ENCODE results near the gene UBE2Z. TPM values are rescaled to one million over a fixed set of nuclear protein-coding genes. Genes with fewer than 3 reads are reported as not detected.

Gene UBE2Z
- total RNA-seq, 1 experiment from 2014 or later = 182 TPM

DNA sequence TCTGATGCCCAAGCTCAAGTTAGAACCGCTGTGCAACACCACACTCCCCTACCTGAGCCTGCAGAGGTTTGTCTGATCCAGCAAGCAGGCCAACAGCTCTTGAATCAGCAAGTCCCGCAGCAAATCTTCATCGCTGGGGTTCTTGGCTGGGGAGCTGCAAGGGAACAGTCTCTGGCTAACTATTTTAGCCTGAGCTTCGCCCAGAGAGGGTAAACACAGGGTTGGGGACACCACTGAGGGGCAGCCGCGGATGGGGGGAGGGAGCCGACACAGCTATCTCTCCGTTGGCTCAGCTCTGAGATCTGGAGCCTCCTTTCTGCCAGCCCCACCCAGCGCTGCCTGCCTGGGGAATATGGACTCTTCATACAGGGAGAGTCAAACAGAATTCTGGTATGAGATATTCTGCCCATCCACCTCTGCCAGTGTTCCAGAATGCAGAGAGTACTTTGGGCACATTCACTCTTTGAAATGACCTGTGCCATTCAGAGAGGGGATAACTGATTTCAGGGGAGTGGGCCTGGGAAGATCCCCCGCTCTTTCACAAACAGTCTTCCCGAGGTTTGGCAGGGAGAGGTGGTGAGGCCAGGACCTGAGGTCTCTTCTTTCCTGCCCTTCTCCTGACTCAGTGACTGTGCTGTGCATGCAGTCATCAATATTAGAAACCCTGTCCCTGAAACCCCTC lies 52.8 kb downstream of the UBE2Z start:
- DNase-seq = peak; percentile 41 to 62
- Mint-ChIP-seq H3K27me3 (ENCODE audit: insufficient read depth, unreplicated experiment) (no peaks in the 10 kb centered on the region), H3K4me1 (ENCODE audit: low read depth, unreplicated experiment) (peaks cover 24% of the 10 kb centered on the region), H3K4me3 (ENCODE audit: unreplicated experiment) (peak overlapping the region; percentile 39), H3K9me3 (ENCODE audit: unreplicated experiment) (no peaks in the 10 kb centered on the region), H3K36me3 (ENCODE audit: insufficient read depth, unreplicated experiment) (peaks cover 11% of the 10 kb centered on the region), H3K27ac (ENCODE audit: unreplicated experiment) (peak overlapping the region; percentile 80)
- no TSS peak for BruUV-seq (replicated peaks)
- intact Hi-C loops (cut with micrococcal nuclease; ENCODE audit: unreplicated experiment) = loop anchor here (1.0 kb wide), 1 partner anchor 10 kb away; no protein-coding TSS in a partner anchor
- ChIA-PET CTCF (interaction anchor here (0.8 to 3.8 kb wide), 13 partner anchors 11 to 263 kb away, joined by 3 to 29 read pairs (median 5); partner anchors contain the start of gene SNF8), POLR2A (interaction anchor here (0.5 to 2.9 kb wide), 7 partner anchors 10 to 1209 kb away, joined by 3 to 13 read pairs (median 9); partner anchors contain the start of gene SNF8)
- Histone ChIP-seq H3K9me3 (no peaks in the 10 kb centered on the region), H3K4me1 (peaks cover 28% of the 10 kb centered on the region), H3K36me3 (ENCODE audit: control insufficient read depth, insufficient read depth, low read length) (no peaks in the 10 kb centered on the region), H3K27me3 (replicated peaks; ENCODE audit: control insufficient read depth, insufficient read depth, low read length) (no peaks in the 10 kb centered on the region), H3K4me3 (ENCODE audit: low read depth, low read length) (no peak overlapping the region)
- TF ChIP-seq, protein P1, sequence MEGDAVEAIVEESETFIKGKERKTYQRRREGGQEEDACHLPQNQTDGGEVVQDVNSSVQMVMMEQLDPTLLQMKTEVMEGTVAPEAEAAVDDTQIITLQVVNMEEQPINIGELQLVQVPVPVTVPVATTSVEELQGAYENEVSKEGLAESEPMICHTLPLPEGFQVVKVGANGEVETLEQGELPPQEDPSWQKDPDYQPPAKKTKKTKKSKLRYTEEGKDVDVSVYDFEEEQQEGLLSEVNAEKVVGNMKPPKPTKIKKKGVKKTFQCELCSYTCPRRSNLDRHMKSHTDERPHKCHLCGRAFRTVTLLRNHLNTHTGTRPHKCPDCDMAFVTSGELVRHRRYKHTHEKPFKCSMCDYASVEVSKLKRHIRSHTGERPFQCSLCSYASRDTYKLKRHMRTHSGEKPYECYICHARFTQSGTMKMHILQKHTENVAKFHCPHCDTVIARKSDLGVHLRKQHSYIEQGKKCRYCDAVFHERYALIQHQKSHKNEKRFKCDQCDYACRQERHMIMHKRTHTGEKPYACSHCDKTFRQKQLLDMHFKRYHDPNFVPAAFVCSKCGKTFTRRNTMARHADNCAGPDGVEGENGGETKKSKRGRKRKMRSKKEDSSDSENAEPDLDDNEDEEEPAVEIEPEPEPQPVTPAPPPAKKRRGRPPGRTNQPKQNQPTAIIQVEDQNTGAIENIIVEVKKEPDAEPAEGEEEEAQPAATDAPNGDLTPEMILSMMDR (IDR thresholded peaks at IDR 0.05; ENCODE audit: insufficient read depth in 1 of 2, low read depth in 1 of 2, low read length in 1 of 2, severe bottlenecking in 1 of 2, unreplicated experiment in 1 of 2) = no peak

DNA sequence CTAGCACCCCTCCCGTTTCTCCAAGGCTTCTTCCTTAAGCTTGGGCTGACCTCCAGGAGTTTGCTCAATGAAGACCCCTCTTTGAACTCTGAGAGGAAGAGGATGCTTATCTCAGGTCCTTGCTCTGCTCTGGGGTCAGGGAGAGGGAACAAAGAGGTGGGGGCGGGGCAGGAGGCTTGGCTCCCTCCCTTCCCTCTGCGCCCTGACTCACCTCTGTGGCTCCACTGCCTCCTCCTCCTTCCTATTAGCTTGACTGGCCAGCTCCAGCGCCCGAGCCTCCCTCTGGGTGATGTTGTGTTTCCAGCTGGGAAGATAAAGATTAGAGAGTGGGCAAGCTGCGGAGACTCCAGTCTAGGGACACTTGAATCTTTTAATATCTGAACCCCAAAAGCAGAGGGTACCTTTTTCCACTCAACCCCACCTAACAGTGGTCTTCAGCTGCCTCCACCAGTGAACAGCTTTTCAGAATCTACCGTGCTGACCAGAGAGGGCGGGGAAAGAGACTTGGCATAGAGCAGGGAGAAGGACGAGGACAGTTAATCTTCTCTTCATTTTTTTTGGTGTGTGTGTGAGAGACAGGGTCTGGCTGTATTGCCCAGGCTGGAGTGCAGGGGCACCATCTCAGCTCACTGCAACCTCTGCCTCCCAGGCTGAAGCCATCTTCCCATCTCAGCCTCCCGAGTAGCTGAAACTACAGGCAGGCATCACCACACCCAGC lies 53.5 kb downstream of the UBE2Z start:
- H3K4me3 ChIP-seq (ENCODE audit: low read depth, low read length) = no peak overlapping the region
- Mint-ChIP-seq H3K27ac (ENCODE audit: unreplicated experiment) (peak overlapping the region; percentile 80), H3K36me3 (ENCODE audit: insufficient read depth, unreplicated experiment) (peaks cover 7% of the 10 kb centered on the region), H3K4me3 (ENCODE audit: unreplicated experiment) (peak overlapping the region; percentile 39), H3K27me3 (ENCODE audit: insufficient read depth, unreplicated experiment) (no peaks in the 10 kb centered on the region), H3K9me3 (ENCODE audit: unreplicated experiment) (no peaks in the 10 kb centered on the region), H3K4me1 (ENCODE audit: low read depth, unreplicated experiment) (peaks cover 24% of the 10 kb centered on the region)
- DNase-seq = peak; percentile 73 to 80
- ChIA-PET POLR2A (interaction anchor here (0.5 to 2.9 kb wide), 7 partner anchors 9 to 71 kb away, joined by 3 to 13 read pairs (median 9); partner anchors contain the start of gene SNF8), CTCF (interaction anchor here (0.6 to 3.8 kb wide), 13 partner anchors 8 to 266 kb away, joined by 3 to 29 read pairs (median 5); no protein-coding TSS in a partner anchor)
- TF ChIP-seq, protein P1 (IDR thresholded peaks at IDR 0.05; ENCODE audit: insufficient read depth in 1 of 2, low read depth in 1 of 2, low read length in 1 of 2, severe bottlenecking in 1 of 2, unreplicated experiment in 1 of 2) = no peak
- intact Hi-C loops (cut with micrococcal nuclease; ENCODE audit: unreplicated experiment) = loop anchor here (1.0 kb wide), 1 partner anchor 10 kb away; no protein-coding TSS in a partner anchor
- H3K4me1 ChIP-seq = peaks cover 28% of the 10 kb centered on the region
- no peaks in the 10 kb centered on the region for H3K9me3 ChIP-seq
- no peaks in the 10 kb centered on the region for H3K27me3 ChIP-seq (replicated peaks; ENCODE audit: control insufficient read depth, insufficient read depth, low read length)
- no peaks in the 10 kb centered on the region for H3K36me3 ChIP-seq (ENCODE audit: control insufficient read depth, insufficient read depth, low read length)
- BruUV-seq (replicated peaks) = TSS peak; percentile 67

DNA sequence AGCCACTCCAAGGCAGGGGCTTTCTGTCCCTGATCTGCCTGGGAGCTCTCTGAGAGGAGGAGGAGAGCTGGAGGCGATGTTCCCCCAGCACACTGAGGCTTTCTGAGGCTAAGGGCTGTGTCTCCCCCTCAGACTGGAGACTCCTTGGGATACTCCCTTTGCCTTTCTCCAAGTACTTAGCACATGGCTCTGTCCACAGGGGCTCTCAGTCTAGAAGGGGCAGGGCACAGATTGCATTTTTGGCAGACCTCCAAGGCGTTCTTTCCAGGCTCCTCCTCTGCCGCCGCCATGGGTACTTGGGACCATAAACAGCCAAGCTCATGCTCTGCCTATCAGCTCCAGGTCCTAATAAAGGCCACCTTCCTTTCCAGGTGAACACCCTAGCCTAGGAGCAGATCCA lies 62.0 kb downstream of the UBE2Z start:
- Mint-ChIP-seq H3K27ac (ENCODE audit: unreplicated experiment) (peak overlapping the region; percentile 97), H3K27me3 (ENCODE audit: insufficient read depth, unreplicated experiment) (no peaks in the 10 kb centered on the region), H3K4me1 (ENCODE audit: low read depth, unreplicated experiment) (peaks cover 46% of the 10 kb centered on the region), H3K4me3 (ENCODE audit: unreplicated experiment) (no peak overlapping the region), H3K9me3 (ENCODE audit: unreplicated experiment) (no peaks in the 10 kb centered on the region), H3K36me3 (ENCODE audit: insufficient read depth, unreplicated experiment) (peaks cover 22% of the 10 kb centered on the region)
- ChIA-PET POLR2A (interaction anchor here (1.1 to 4.8 kb wide), 4 partner anchors 9 to 78 kb away, joined by 3 to 73 read pairs (median 14); partner anchors contain the start of genes ATP5MC1, IGF2BP1 and SNF8), CTCF (interaction anchor here (0.7 to 3.1 kb wide), 5 partner anchors 8 to 186 kb away, joined by 3 to 26 read pairs (median 10); no protein-coding TSS in a partner anchor)
- H3K9me3 ChIP-seq = no peaks in the 10 kb centered on the region
- no peak overlapping the region for H3K4me3 ChIP-seq (ENCODE audit: low read depth, low read length)
- peak in 1 of 2 experiments; percentile 43 for DNase-seq
- intact Hi-C loops (cut with micrococcal nuclease; ENCODE audit: unreplicated experiment) = loop anchor here (2.0 kb wide), 2 partner anchors 13 to 61 kb away; partner anchors contain the start of gene UBE2Z
- peaks cover 38% of the 10 kb centered on the region for H3K4me1 ChIP-seq
- BruUV-seq (replicated peaks) = no TSS peak
- TF ChIP-seq, protein P1 (IDR thresholded peaks at IDR 0.05; ENCODE audit: insufficient read depth in 1 of 2, low read depth in 1 of 2, low read length in 1 of 2, severe bottlenecking in 1 of 2, unreplicated experiment in 1 of 2) = no peak
- H3K27me3 ChIP-seq (replicated peaks; ENCODE audit: control insufficient read depth, insufficient read depth, low read length) = no peaks in the 10 kb centered on the region
- no peaks in the 10 kb centered on the region for H3K36me3 ChIP-seq (ENCODE audit: control insufficient read depth, insufficient read depth, low read length)

All from Caco-2 (cell line).